BJ (cell line): ENCODE data around the gene CLEC16A. TPM values are rescaled to one million over a fixed set of nuclear protein-coding genes. Genes with fewer than 3 reads are reported as not detected.

ENCODE experiments used
- CTCF ChIA-PET: fragments of 350-600 bp; formaldehyde crosslinking; extraction: SDS; loops from one replicate; lab custom pipeline; 2021; ENCODE audit warnings: antibody characterized with exemption, inconsistent platforms; lab: Yijun Ruan, JAX
- POLR2A ChIA-PET: fragments of 300-600 bp; sonication (Branson Sonifier 250); formaldehyde crosslinking; extraction: SDS; loops from one replicate; lab custom pipeline; 2021; ENCODE audit warnings: antibody characterized with exemption; lab: Charles Lee
- DNase-seq: peaks from one replicate; pipeline ENCODE4 v3.0.0-alpha.2; 2011; ENCODE audit warnings: low read depth
- H3K27me3 ChIP-seq: 2 replicates; pipeline ENCODE4 v1.6.0; 2011; ENCODE audit warnings: low read length; ENCODE audit not compliant: control insufficient read depth, insufficient read depth
- H3K36me3 ChIP-seq: 2 replicates; pipeline ENCODE4 v1.5.1; 2011; ENCODE audit warnings: low read length; ENCODE audit not compliant: control insufficient read depth, insufficient read depth
- H3K4me3 ChIP-seq: 2 replicates; pipeline ENCODE4 v1.5.1; 2011; ENCODE audit warnings: low read depth, mild to moderate bottlenecking, control low read depth, low read length
- CTCF ChIP-seq: IDR thresholded peaks from 2 replicates; pipeline ENCODE4 v1.5.1; 2011; ENCODE audit warnings: low read depth, mild to moderate bottlenecking, control low read depth, inconsistent platforms, low read length, moderate library complexity; ENCODE audit not compliant: insufficient read depth
- polyA plus RNA-seq: library from polyadenylated mRNA; depleted of rRNA; stranded (reverse); fragments of >200 nt; gene quantifications from 2 replicates; pipeline ENCODE4 v1.2.3, GENCODE V29; 2011

CLEC16A gene
- polyA plus RNA-seq, 1 experiment = 8.7 TPM

GRCh38 chr16:10994571-10994970, 50.2 kb downstream of the CLEC16A start:
- no peak for DNase-seq
- no peak overlapping the region for H3K4me3 ChIP-seq
- H3K27me3 ChIP-seq = no peaks in the 10 kb centered on the region
- ChIA-PET CTCF (interaction anchor here (1.0 kb wide), 1 partner anchor 21 kb away, joined by 3 read pairs; no protein-coding TSS in a partner anchor), POLR2A (no interaction called here)
- H3K36me3 ChIP-seq = peaks cover 2% of the 10 kb centered on the region
- no peak for TF ChIP-seq CTCF

GRCh38 chr16:10995565-10995964, 51.2 kb downstream of the CLEC16A start:
- ChIA-PET CTCF (no interaction called here), POLR2A (no interaction called here)
- no peak for DNase-seq
- H3K4me3 ChIP-seq = no peak overlapping the region
- TF ChIP-seq CTCF = no peak
- peaks cover 2% of the 10 kb centered on the region for H3K36me3 ChIP-seq
- H3K27me3 ChIP-seq = no peaks in the 10 kb centered on the region

- no peaks in the 10 kb centered on the region for H3K27me3 ChIP-seq
- ChIA-PET CTCF (interaction anchor here (1.4 kb wide), 1 partner anchor 17 kb away, joined by 4 read pairs; no protein-coding TSS in a partner anchor), POLR2A (no interaction called here)
- no peak for DNase-seq
- no peak for TF ChIP-seq CTCF
- peaks cover 2% of the 10 kb centered on the region for H3K36me3 ChIP-seq
- H3K4me3 ChIP-seq = no peak overlapping the region
Measured at GRCh38 chr16:10997485-10997884, 53.1 kb downstream of the CLEC16A start.

- Histone ChIP-seq H3K36me3 (peaks cover 3% of the 10 kb centered on the region), H3K4me3 (no peak overlapping the region), H3K27me3 (no peaks in the 10 kb centered on the region)
- no peak for TF ChIP-seq CTCF
- ChIA-PET POLR2A (no interaction called here), CTCF (no interaction called here)
- DNase-seq = no peak
Measured at GRCh38 chr16:10999300-10999699, 54.9 kb downstream of the CLEC16A start.

GRCh38 chr16:11001611-11002010, 57.2 kb downstream of the CLEC16A start:
- no peak for DNase-seq
- POLR2A ChIA-PET = no interaction called here
- Histone ChIP-seq H3K27me3 (no peaks in the 10 kb centered on the region), H3K36me3 (peaks cover 2% of the 10 kb centered on the region), H3K4me3 (no peak overlapping the region)
- CTCF ChIA-PET = interaction anchor here (0.7 to 1.1 kb wide), 3 partner anchors 9 to 309 kb away, joined by 3 read pairs; no protein-coding TSS in a partner anchor
- TF ChIP-seq CTCF = no peak
